ENCODE data around the gene SLC9A8.

DNA sequence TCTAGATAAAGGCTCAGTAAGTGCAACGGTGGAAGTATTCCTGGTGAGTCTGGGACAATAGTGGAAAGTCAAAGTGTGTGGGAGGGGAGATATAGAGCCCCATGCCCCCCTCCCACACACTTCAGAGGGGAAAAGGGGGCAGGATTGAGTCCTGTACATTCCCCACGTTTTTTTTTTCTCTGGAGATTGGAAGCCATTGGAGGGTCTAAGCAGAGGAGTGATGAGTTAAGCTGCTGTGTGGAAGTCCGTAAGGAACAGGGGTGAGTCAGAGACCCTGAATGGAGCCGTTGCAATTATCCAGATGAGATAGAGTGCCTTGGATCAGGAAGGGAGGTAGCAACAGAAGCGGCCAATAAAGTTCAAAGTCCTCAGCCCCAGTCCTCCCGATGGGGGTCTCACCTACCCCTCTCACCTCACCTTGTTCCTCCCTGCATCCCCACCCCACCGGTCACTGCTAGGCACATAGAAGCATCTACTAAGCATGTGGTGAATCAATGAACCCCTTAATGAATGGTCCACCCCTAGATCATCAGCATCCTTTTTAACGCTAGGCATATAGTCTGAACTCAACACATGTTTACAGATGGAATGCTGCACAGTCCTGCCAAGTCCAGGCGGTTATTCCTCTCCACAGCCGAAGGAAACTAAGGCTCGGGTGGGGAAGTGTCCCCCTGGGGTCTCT, 662 bp upstream of the SLC9A8 start:
- TF ChIP-seq, protein P1, sequence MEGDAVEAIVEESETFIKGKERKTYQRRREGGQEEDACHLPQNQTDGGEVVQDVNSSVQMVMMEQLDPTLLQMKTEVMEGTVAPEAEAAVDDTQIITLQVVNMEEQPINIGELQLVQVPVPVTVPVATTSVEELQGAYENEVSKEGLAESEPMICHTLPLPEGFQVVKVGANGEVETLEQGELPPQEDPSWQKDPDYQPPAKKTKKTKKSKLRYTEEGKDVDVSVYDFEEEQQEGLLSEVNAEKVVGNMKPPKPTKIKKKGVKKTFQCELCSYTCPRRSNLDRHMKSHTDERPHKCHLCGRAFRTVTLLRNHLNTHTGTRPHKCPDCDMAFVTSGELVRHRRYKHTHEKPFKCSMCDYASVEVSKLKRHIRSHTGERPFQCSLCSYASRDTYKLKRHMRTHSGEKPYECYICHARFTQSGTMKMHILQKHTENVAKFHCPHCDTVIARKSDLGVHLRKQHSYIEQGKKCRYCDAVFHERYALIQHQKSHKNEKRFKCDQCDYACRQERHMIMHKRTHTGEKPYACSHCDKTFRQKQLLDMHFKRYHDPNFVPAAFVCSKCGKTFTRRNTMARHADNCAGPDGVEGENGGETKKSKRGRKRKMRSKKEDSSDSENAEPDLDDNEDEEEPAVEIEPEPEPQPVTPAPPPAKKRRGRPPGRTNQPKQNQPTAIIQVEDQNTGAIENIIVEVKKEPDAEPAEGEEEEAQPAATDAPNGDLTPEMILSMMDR (conservative IDR thresholded peaks at IDR 0.05; ENCODE audit: low read length), result no peak
- no peak for TF ChIP-seq EZH2phosphoT487 (IDR thresholded peaks at IDR 0.05; ENCODE audit: borderline replicate concordance, low read depth, low read length)

All from OCI-LY7 (cell line).